BLaER1 treated with 17β-estradiol and CSF1 and Interleukin-3, amounts not matched to agents 10 nM and 100 nM (cell line): ENCODE measurements around the gene PDRG1.

ENCODE experiments used
- H3K27ac ChIP-seq, 11 experiments: shearing (Covaris generic); formaldehyde crosslinking; 2 replicates each; pipeline ENCODE4 v1.8.1; 2022
- H3K27me3 ChIP-seq, 11 experiments: shearing (Covaris generic); formaldehyde crosslinking; 2 replicates each; pipeline ENCODE4 v1.8.1; 2022
- H3K36me3 ChIP-seq, 11 experiments: shearing (Covaris generic); formaldehyde crosslinking; 2 replicates each; pipeline ENCODE4 v1.8.1; 2022
- H3K4me1 ChIP-seq, 10 experiments: shearing (Covaris generic); formaldehyde crosslinking; 2 replicates each; pipeline ENCODE4 v1.8.1; 2022
- H3K4me2 ChIP-seq, 11 experiments: shearing (Covaris generic); formaldehyde crosslinking; 2 replicates each; pipeline ENCODE4 v1.8.1; 2022
- H3K4me3 ChIP-seq, 10 experiments: shearing (Covaris generic); formaldehyde crosslinking; 2 replicates each; pipeline ENCODE4 v1.8.1; 2022
- H3K9ac ChIP-seq, 11 experiments: shearing (Covaris generic); formaldehyde crosslinking; 2 replicates each; pipeline ENCODE4 v1.8.1; 2022
- H3K9me3 ChIP-seq, 11 experiments: shearing (Covaris generic); formaldehyde crosslinking; replicated peaks in 1 of 11; 2 replicates each; pipeline ENCODE4 v1.8.1; 2022
- H4K20me1 ChIP-seq, 11 experiments: shearing (Covaris generic); formaldehyde crosslinking; 2 replicates each; pipeline ENCODE4 v1.8.1; 2022
- Cebpa-rat ChIP-seq, 11 experiments: shearing (Covaris generic); IDR thresholded peaks; 2 replicates each; pipeline ENCODE4 v1.8.1; 2022

Gene PDRG1

DNA sequence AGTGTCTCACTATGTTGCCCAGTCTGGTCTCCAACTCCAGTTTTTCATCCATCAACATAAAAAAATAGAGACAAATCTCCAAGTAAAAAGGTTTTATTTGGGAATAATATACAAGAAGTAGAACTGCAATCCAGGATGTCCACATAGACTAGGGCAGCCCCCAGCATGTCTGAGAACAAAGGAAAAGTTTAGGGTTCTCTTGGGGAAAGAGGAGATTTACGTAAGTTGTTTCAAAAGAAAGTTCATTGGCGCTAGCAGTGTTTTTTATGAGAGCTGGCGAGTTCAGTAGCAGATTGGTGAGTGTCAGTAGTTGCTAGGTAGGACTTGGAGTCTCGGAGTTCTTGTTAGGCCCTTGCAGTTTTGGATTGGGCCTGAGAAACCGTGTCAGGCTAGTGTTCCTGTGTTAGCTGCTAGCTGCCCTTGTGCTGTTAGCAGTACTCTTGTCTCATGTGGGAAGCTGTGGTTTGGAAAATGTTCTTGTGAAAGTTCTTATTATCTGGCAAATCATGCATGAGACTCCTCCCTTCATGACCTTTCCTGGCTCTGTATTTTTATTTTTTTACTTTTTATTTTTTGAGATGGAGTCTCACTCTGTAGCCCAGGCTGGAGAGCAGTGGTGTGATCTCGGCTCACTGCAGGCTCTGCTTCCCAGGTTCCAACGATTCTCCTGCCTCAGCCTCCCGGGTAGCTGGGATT lies 56.7 kb downstream of the PDRG1 start:
- Histone ChIP-seq H3K36me3 (no peaks in the 10 kb centered on the region), H3K4me3 (no peak overlapping the region), H3K27ac (peak overlapping the region; percentile 34 to 73 (median 71); a peak in 20 of 22 replicates), H3K9ac (peak overlapping the region; percentile 1 to 64 (median 55); a peak in 18 of 22 replicates), H4K20me1 (no peaks in the 10 kb centered on the region), H3K27me3 (no peaks in the 10 kb centered on the region), H3K4me1 (peaks cover 12 to 22% (median 15%) of the 10 kb centered on the region in 10 experiments; a peak in 18 of 20 replicates), H3K4me2 (peak overlapping the region; percentile 42 to 66 (median 55); a peak in 21 of 22 replicates), H3K9me3 (0 out of 22 replicates have a peak, but pooled peaks cover 0 to 4% (median 0%) of the 10 kb centered on the region in 11 experiments)
- TF ChIP-seq Cebpa-rat (IDR thresholded peaks at IDR 0.05) = no peak
